DND-41 (cell line): ENCODE measurements around the gene RAB39B.

Experiments
- ATAC-seq: fragments of 200-7000 bp; cut with Tn5 transposase; 3 replicates; pipeline ENCODE4 v1.9.1; 2021; ENCODE audit warnings: low read depth; ENCODE audit not compliant: insufficient read depth
- DNase-seq: peaks from one replicate; pipeline ENCODE4 v3.0.0-alpha.2; 2020
- H2AFZ ChIP-seq: 2 replicates; pipeline ENCODE4 v1.6.0; 2012; ENCODE audit warnings: low read depth, low read length
- H3K27ac ChIP-seq: 2 replicates; pipeline ENCODE4 v1.5.1; 2012; ENCODE audit warnings: low read length, inconsistent platforms
- H3K27me3 ChIP-seq: fragments of 200-600 bp; sonication (generic); 2 replicates; pipeline ENCODE4 v1.6.0; 2012; ENCODE audit warnings: low read length, mild to moderate bottlenecking, inconsistent platforms; ENCODE audit not compliant: insufficient read depth, poor library complexity
- H3K36me3 ChIP-seq: 2 replicates; pipeline ENCODE4 v1.5.1; 2012; ENCODE audit warnings: low read length, inconsistent platforms; ENCODE audit not compliant: insufficient read depth
- H3K4me1 ChIP-seq: 2 replicates; pipeline ENCODE4 v1.5.1; 2012; ENCODE audit warnings: mild to moderate bottlenecking, low read length; ENCODE audit not compliant: insufficient read depth
- H3K4me2 ChIP-seq: 2 replicates; pipeline ENCODE4 v1.6.0; 2012; ENCODE audit warnings: mild to moderate bottlenecking, moderate library complexity, low read length, inconsistent platforms; ENCODE audit not compliant: insufficient read depth
- H3K4me3 ChIP-seq, 2 experiments: fragments of 200-600 bp in 1 of 2; shearing (Covaris generic) in 1 of 2; 2 replicates each; pipeline ENCODE4 v1.5.1; 2012 to 2016; ENCODE audit warnings: inconsistent platforms in 2 of 2, low read length in 2 of 2, mild to moderate bottlenecking in 2 of 2, low read depth in 1 of 2, moderate library complexity in 1 of 2
- H3K79me2 ChIP-seq: 2 replicates; pipeline ENCODE4 v1.6.0; 2012; ENCODE audit warnings: low read length, inconsistent platforms; ENCODE audit not compliant: insufficient read depth
- H3K9ac ChIP-seq: 2 replicates; pipeline ENCODE4 v1.6.0; 2012; ENCODE audit warnings: low read depth, mild to moderate bottlenecking, inconsistent platforms, low read length, moderate library complexity
- H3K9me3 ChIP-seq: 2 replicates; pipeline ENCODE4 v1.5.1; 2012; ENCODE audit warnings: low read length, moderate library complexity, mild to moderate bottlenecking, inconsistent platforms; ENCODE audit not compliant: insufficient read depth, severe bottlenecking
- H4K20me1 ChIP-seq: 2 replicates; pipeline ENCODE4 v1.6.0; 2012; ENCODE audit warnings: low read length; ENCODE audit not compliant: insufficient read depth
- EZH2 ChIP-seq: IDR thresholded peaks from 3 replicates; pipeline ENCODE4 v1.6.1; 2012; ENCODE audit warnings: borderline replicate concordance, low read depth, mild to moderate bottlenecking, moderate library complexity, low read length, inconsistent platforms; ENCODE audit not compliant: severe bottlenecking
- TF ChIP-seq, protein P1 (sequence below): IDR thresholded peaks from 2 replicates; pipeline ENCODE4 v1.5.1; 2012; ENCODE audit warnings: borderline replicate concordance, low read length, moderate library complexity, mild to moderate bottlenecking; ENCODE audit not compliant: poor library complexity, severe bottlenecking; ENCODE audit errors: extremely low read depth

RAB39B gene

DNA sequence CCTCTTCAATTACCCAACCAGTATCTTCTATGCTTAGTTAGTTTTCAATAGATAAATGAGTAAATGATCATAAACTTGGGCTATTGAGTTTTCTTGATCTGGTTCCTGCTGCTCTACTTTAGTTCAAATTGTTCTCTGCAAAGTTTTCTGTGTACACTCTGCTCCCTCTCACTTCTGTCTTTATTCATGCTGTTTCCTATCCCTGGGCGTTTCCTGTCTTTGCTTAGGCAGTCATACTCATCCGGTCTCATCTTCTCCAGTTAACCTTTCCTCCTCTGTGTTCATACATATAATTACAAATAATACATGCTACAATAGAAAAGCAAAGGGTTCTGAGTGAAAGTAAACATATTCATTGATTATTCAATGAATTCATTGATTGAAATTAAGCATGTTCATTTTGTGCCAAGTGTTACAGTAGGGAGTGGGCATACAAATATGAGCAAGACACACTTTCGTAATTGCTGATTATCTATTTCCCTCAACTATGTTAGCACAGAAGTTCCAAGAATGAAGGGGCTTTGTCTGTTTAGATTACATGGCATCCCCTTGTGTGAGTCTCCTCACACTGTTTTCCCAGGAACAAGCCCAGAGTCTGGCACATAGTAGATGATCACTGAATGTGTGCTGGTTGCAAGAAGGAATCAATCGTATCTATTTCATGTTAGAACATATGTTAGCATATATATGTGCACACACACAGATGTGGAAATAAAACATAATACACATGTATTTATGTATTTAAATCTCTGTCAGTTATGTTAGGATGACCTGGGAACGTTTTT is 1.1 kb downstream of the RAB39B start:
- Histone ChIP-seq H3K4me1 (peaks cover 27% of the 10 kb centered on the region), H3K9ac (peak overlapping the region; percentile 75), H4K20me1 (no peaks in the 10 kb centered on the region), H3K27me3 (no peaks in the 10 kb centered on the region), H3K36me3 (peaks cover 6% of the 10 kb centered on the region; the same call in 1 of the 2 replicates), H3K4me3 (peak overlapping the region; percentile 60 to 87), H3K27ac (peak overlapping the region; percentile 80), H3K9me3 (no peaks in the 10 kb centered on the region), H2AFZ (peak overlapping the region; percentile 82), H3K4me2 (peak overlapping the region; percentile 86), H3K79me2 (peaks cover 25% of the 10 kb centered on the region)
- ATAC-seq (peak; percentile 64), DNase-seq (no peak)
- no peak for TF ChIP-seq EZH2
- TF ChIP-seq, protein P1, sequence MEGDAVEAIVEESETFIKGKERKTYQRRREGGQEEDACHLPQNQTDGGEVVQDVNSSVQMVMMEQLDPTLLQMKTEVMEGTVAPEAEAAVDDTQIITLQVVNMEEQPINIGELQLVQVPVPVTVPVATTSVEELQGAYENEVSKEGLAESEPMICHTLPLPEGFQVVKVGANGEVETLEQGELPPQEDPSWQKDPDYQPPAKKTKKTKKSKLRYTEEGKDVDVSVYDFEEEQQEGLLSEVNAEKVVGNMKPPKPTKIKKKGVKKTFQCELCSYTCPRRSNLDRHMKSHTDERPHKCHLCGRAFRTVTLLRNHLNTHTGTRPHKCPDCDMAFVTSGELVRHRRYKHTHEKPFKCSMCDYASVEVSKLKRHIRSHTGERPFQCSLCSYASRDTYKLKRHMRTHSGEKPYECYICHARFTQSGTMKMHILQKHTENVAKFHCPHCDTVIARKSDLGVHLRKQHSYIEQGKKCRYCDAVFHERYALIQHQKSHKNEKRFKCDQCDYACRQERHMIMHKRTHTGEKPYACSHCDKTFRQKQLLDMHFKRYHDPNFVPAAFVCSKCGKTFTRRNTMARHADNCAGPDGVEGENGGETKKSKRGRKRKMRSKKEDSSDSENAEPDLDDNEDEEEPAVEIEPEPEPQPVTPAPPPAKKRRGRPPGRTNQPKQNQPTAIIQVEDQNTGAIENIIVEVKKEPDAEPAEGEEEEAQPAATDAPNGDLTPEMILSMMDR, result no peak

DNA sequence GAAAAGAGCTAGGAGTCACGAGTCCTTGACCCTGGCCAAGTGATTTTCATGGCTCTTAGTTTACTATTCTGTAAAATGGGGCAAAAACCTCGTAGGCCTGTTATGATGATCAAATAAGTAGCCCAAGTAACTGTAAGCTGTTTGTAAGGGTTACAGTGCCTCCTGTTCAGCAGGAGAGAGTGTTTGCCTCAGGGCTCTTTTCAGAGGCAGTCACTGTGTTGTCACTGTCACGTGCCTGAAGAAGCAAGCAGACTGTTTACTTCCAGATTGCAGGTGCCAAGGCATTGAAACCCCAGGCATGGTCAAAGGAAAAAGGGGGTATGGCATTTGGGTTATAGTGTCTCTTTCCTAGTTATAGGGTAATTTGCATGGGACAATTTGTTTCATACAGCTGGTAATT is 4.5 kb downstream of the RAB39B start:
- no peak overlapping the region for H3K4me3 ChIP-seq
- TF ChIP-seq, protein P1, result no peak
- no peak for TF ChIP-seq EZH2
- no peak overlapping the region for H3K4me2 ChIP-seq
- peaks cover 25% of the 10 kb centered on the region for H3K79me2 ChIP-seq
- H3K4me1 ChIP-seq, result peaks cover 23% of the 10 kb centered on the region
- no peaks in the 10 kb centered on the region for H3K27me3 ChIP-seq
- no peaks in the 10 kb centered on the region for H4K20me1 ChIP-seq
- peaks cover 6% of the 10 kb centered on the region; the same call in 1 of the 2 replicates for H3K36me3 ChIP-seq
- H3K27ac ChIP-seq, result no peak overlapping the region
- DNase-seq, result no peak
- H3K9ac ChIP-seq, result no peak overlapping the region
- H2AFZ ChIP-seq, result no peak overlapping the region
- no peak for ATAC-seq
- no peaks in the 10 kb centered on the region for H3K9me3 ChIP-seq

DNA sequence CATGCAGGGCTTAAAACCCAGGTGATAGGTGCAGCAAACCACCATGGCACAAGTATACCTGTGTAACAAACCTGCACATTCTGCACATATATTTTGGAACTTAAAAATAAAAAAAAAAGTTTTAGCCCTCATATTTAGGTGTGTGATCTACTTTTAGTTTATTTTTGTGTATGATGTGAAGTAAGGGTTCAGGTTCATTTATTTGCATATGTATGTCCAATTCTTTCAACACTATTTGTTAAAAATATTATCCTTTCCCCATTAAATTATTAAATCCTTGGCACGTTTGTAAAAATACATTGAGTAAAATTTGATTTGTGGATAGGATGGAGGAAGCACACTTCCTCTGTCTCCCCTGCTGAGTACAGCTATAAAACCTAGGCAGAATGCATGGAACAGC is 12.9 kb downstream of the RAB39B start:
- H3K4me3 ChIP-seq, result no peak overlapping the region
- TF ChIP-seq, protein P1, result no peak
- no peak for TF ChIP-seq EZH2
- no peaks in the 10 kb centered on the region for H3K4me1 ChIP-seq
- no peaks in the 10 kb centered on the region for H3K9me3 ChIP-seq
- ATAC-seq (no peak), DNase-seq (no peak)
- H3K27ac ChIP-seq, result no peak overlapping the region
- H3K27me3 ChIP-seq, result no peaks in the 10 kb centered on the region
- H3K9ac ChIP-seq, result no peak overlapping the region
- H2AFZ ChIP-seq, result no peak overlapping the region
- H3K36me3 ChIP-seq, result no peaks in the 10 kb centered on the region
- no peak overlapping the region for H3K4me2 ChIP-seq
- no peaks in the 10 kb centered on the region for H3K79me2 ChIP-seq
- H4K20me1 ChIP-seq, result no peaks in the 10 kb centered on the region
